OCI-LY1 (cell line): ENCODE results near the gene MAP1LC3A.
"Not testable (repeated sequence)": the region's sequence is repeated elsewhere in the genome, so short reads cannot be mapped to it uniquely, and the experiment has no call there.

Experiments used
- H2AFZ ChIP-seq: fragments of 200-600 bp; sonication (generic), shearing (Covaris generic); 2 replicates; pipeline ENCODE4 v1.6.0; 2014; ENCODE audit warnings: antibody characterized with exemption, mild to moderate bottlenecking, low read length
- H3F3A ChIP-seq: fragments of 200-600 bp; sonication (generic), shearing (Covaris generic); 2 replicates; pipeline ENCODE4 v1.6.0; 2014; ENCODE audit warnings: mild to moderate bottlenecking, antibody characterized with exemption, low read length, moderate library complexity; ENCODE audit not compliant: insufficient read depth
- H3K27ac ChIP-seq: fragments of 200-600 bp; sonication (generic); 2 replicates; pipeline ENCODE4 v1.5.1; 2014; ENCODE audit warnings: low read length, mixed run types, mild to moderate bottlenecking, low read depth; ENCODE audit not compliant: poor library complexity, severe bottlenecking
- H3K27me3 ChIP-seq: fragments of 200-600 bp; sonication (generic); 2 replicates; pipeline ENCODE4 v1.6.0; 2014; ENCODE audit warnings: antibody characterized with exemption, mild to moderate bottlenecking, low read length, moderate library complexity; ENCODE audit not compliant: insufficient read depth
- H3K36me3 ChIP-seq: fragments of 200-600 bp; sonication (generic); 2 replicates; pipeline ENCODE4 v1.6.1; 2014; ENCODE audit warnings: mild to moderate bottlenecking, antibody characterized with exemption, low read length, moderate library complexity, mixed read lengths; ENCODE audit not compliant: insufficient read depth
- H3K4me1 ChIP-seq: fragments of 200-600 bp; sonication (generic); 2 replicates; pipeline ENCODE4 v1.5.1; 2014; ENCODE audit warnings: mild to moderate bottlenecking, low read length, moderate library complexity; ENCODE audit not compliant: insufficient read depth, severe bottlenecking
- H3K4me2 ChIP-seq: fragments of 200-600 bp; sonication (generic), shearing (Covaris generic); 2 replicates; pipeline ENCODE4 v1.6.1; 2014; ENCODE audit warnings: low read length
- H3K4me3 ChIP-seq: fragments of 200-600 bp; sonication (generic); 2 replicates; pipeline ENCODE4 v1.5.1; 2014; ENCODE audit warnings: low read length, low read depth, mild to moderate bottlenecking, mixed read lengths; ENCODE audit not compliant: poor library complexity, severe bottlenecking
- H3K79me2 ChIP-seq: fragments of 200-600 bp; shearing (Covaris generic); 2 replicates; pipeline ENCODE4 v1.6.1; 2016; ENCODE audit warnings: mixed run types, low read length, mixed read lengths; ENCODE audit not compliant: insufficient read depth
- H3K9ac ChIP-seq: fragments of 200-600 bp; sonication (generic), shearing (Covaris generic); 2 replicates; pipeline ENCODE4 v1.6.1; 2014; ENCODE audit warnings: mild to moderate bottlenecking, low read length, mixed read lengths
- H3K9me2 ChIP-seq: fragments of 200-600 bp; sonication (generic), shearing (Covaris generic); 2 replicates; pipeline ENCODE4 v1.6.1; 2014; ENCODE audit warnings: low read depth, mild to moderate bottlenecking, low read length, mixed read lengths
- H3K9me3 ChIP-seq: fragments of 200-600 bp; shearing (Covaris generic); 2 replicates; pipeline ENCODE4 v1.6.1; 2014; ENCODE audit warnings: low read length, mixed read lengths
- H4K20me1 ChIP-seq: fragments of 200-600 bp; sonication (generic), shearing (Covaris generic); 2 replicates; pipeline ENCODE4 v1.6.0; 2016; ENCODE audit warnings: mild to moderate bottlenecking, low read length; ENCODE audit not compliant: insufficient read depth
- CTCF ChIP-seq: fragments of 200-600 bp; sonication (generic), shearing (Covaris generic); IDR thresholded peaks from 2 replicates; pipeline ENCODE4 v1.5.1; 2017; ENCODE audit warnings: mild to moderate bottlenecking, antibody characterized with exemption, low read length, moderate library complexity, mixed read lengths
- EZH2 ChIP-seq: fragments of 200-600 bp; sonication (generic), shearing (Covaris generic); IDR thresholded peaks from 2 replicates; pipeline ENCODE4 v1.8.0; 2017; ENCODE audit warnings: borderline replicate concordance, mixed run types, mild to moderate bottlenecking, antibody characterized with exemption, low read length, moderate library complexity, mixed read lengths

The MAP1LC3A gene

GRCh38 chr20:34517114-34517505 lies 41.4 kb upstream of the MAP1LC3A start:
- Histone ChIP-seq H2AFZ (no peak overlapping the region), H3K27me3 (no peaks in the 10 kb centered on the region), H3K79me2 (peaks cover 34% of the 10 kb centered on the region), H3K4me2 (peak overlapping the region; percentile 83), H3F3A (no peaks in the 10 kb centered on the region), H3K4me1 (peaks cover 40% of the 10 kb centered on the region), H3K4me3 (peak overlapping the region; percentile 77), H3K36me3 (no peaks in the 10 kb centered on the region), H3K27ac (peak overlapping the region; percentile 27), H3K9ac (peak overlapping the region; percentile 80), H3K9me3 (no peaks in the 10 kb centered on the region), H3K9me2 (no peaks in the 10 kb centered on the region), H4K20me1 (no peaks in the 10 kb centered on the region)
- TF ChIP-seq EZH2 (no peak), CTCF (no peak)

DNA sequence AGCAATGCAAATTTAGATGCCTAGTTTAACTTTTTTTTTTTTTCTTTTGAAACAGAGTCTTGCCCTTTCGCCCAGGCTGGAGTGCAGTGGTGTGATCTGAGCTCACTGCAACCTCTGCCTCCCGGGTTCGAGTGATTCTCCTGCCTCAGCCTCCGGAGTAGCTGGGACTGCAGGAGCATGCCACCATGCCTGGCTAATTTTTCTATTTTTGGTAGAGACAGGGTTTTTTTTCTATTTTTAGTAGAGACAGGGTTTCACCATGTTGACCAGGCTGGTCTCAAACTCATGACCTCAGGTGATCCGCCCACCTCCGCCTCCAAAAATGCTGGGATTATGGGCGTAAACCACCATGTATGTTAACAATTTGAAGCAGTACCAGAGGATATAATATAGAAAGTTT lies 39.7 kb upstream of the MAP1LC3A start:
- H4K20me1 ChIP-seq, H2AFZ ChIP-seq, H3K4me3 ChIP-seq, H3K4me2 ChIP-seq, H3K9me2 ChIP-seq, H3K9me3 ChIP-seq, H3K27ac ChIP-seq, H3K36me3 ChIP-seq, H3F3A ChIP-seq, H3K9ac ChIP-seq, H3K27me3 ChIP-seq: not testable (repeated sequence)
- peaks cover 40% of the 10 kb centered on the region for H3K79me2 ChIP-seq
- H3K4me1 ChIP-seq = peaks cover 54% of the 10 kb centered on the region

DNA sequence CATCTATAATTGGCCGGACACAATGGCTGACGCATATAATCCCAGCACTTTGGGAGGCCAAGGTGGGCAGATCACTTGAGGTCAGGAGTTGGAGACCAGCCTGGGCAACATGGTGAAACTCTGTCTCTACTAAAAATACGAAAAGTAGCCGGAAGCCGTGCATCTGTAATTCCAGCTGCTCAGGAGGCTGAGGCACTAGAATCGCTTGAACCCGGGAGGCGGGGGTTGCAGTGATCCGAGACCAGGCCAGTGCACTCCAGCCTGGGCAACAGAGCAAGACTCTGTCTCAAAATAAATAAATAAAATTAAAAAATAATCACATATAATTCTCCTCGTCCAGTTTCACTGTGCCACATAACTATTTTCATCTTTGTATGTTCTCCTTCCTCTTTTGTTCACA lies 38.7 kb upstream of the MAP1LC3A start:
- peaks cover 49% of the 10 kb centered on the region for H3K4me1 ChIP-seq
- not testable (repeated sequence) for H3K36me3 ChIP-seq, H3K4me3 ChIP-seq, H3K27ac ChIP-seq, H3K9me2 ChIP-seq, H3K9ac ChIP-seq, H3F3A ChIP-seq, H3K4me2 ChIP-seq, H3K27me3 ChIP-seq, H2AFZ ChIP-seq, H4K20me1 ChIP-seq, H3K9me3 ChIP-seq
- peaks cover 45% of the 10 kb centered on the region for H3K79me2 ChIP-seq

DNA sequence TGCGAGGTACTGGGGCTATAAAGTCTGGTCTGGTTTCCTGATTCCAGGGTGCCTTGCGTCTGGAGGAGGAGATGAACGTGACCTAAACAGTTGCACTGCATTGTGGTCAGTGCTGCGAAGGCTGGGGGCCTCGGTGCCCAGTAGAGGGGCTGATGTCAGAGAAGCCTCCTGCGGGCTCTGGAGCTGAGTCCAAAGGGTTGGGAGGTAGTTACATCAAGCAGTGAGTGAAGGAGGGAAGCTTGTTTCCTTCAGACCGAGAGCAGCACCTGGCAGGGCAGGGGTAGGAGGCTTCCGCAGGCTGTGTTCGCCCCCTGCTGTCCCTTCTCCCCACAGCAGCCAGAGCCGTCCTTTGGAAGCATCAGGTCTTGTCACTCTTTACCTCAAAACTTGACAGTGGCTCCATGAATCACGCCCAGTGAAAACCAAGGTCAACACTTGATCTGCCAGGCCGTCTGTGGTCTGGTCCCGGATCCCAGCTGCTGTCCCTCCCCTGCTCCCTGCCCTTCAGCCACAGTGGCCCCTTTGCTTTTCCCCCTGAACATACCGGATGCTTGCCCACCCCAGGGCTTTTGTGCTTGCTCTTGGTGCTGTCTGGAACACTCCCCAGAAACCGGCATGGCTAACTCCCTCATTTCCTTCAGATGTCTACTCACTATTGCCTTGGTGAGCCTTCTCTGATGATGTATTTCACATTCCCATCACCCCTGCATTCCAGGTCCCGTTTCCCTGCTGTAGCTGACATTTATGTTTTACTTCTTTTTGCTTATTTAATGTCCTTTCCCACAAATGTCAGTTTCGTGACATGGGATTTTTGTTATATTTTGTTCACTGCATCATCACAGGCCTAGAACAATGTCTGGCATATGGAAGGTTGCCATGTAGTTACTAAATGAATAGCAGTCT lies 35.3 kb upstream of the MAP1LC3A start:
- Histone ChIP-seq H4K20me1 (no peaks in the 10 kb centered on the region), H3K4me1 (peaks cover 31% of the 10 kb centered on the region), H3F3A (no peaks in the 10 kb centered on the region), H3K79me2 (peaks cover 33% of the 10 kb centered on the region), H3K9me3 (no peaks in the 10 kb centered on the region), H3K27me3 (no peaks in the 10 kb centered on the region), H3K9me2 (no peaks in the 10 kb centered on the region), H3K9ac (peak overlapping the region; percentile 31; the same call in 1 of the 2 replicates), H3K36me3 (peaks cover 16% of the 10 kb centered on the region), H3K27ac (peak overlapping the region; percentile 9), H3K4me2 (peak overlapping the region; percentile 57), H3K4me3 (peak overlapping the region; percentile 28), H2AFZ (no peak overlapping the region)
- TF ChIP-seq CTCF (peak; percentile 81), EZH2 (no peak)
